Esophagus mucosa (tissue), 1 donor: ENCODE results near the gene TGM3. TPM values are rescaled to one million over a fixed set of nuclear protein-coding genes. Genes with fewer than 3 reads are reported as not detected.

Experiments
- ATAC-seq: fragments of 200-7000 bp; cut with Tn5 transposase; one replicate; pipeline ENCODE4 v1.9.1; 2020
- total RNA-seq: library from RNA; stranded (reverse); gene quantifications from one replicate; pipeline ENCODE4 v1.2.4, GENCODE V29; 2023
- donor health status: DM: yes; HTN: yes; CAD: no.

The TGM3 gene
- total RNA-seq, 1 donor from 2014 or later: 1,379 TPM

DNA sequence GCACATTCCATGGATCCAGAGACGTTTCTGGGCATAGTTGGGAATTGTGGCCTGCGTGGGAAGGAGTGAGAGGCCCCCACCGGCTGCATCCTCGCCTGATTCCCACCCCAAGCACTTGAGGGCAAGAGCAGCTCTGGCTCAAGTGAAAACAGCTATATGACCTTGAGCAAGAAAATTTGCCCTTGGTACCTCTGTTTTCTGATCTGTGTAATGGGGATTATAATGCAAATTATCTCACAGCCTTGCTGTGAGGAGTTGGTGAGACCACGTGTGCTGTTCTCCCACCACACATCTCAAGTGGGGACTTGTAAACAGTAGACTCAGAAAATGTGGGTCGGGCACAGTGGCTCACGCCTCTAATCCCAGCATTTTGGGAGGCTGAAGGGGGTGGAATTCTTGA is 85.5 kb downstream of the TGM3 start:
- ATAC-seq: no peak

DNA sequence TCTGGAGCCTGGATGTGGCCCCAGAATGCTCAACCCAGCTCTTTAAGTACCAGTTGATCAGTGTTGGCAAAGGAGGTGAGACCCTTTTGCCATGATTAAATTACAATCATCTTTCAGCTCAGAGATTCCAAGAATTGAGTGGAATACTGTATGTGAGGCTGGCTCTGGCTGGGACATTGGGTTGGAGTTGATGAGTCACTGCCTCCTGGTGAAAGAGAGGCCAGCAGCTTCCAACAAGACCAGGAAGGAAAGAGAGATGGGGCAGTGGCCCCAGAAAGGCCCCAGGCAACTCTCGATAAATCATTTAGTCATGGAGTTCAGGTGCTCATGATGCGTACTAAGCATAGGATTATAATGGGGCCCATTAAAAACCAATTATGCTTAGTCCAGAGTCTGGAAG is 87.0 kb downstream of the TGM3 start:
- ATAC-seq: peak; percentile 67

DNA sequence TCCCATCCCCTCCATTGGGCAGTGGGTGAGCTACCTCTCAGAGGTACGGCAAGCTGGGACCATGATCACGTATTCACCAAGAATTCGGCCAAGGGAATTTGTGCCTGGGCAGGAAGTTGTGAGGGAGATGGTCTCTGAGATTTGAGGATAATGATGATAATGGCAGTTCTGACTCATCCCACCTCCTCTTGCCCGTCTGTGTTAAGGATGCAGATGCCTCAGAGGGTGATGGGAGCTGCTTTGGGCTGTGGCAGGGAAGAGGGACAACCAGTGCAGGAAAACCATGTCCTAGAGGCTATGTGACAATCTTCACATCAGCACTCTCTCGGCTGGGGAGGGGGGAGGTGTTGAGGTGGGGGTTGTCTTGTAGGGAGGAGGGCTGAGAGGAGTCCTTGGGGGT is 89.2 kb downstream of the TGM3 start:
- no peak for ATAC-seq

DNA sequence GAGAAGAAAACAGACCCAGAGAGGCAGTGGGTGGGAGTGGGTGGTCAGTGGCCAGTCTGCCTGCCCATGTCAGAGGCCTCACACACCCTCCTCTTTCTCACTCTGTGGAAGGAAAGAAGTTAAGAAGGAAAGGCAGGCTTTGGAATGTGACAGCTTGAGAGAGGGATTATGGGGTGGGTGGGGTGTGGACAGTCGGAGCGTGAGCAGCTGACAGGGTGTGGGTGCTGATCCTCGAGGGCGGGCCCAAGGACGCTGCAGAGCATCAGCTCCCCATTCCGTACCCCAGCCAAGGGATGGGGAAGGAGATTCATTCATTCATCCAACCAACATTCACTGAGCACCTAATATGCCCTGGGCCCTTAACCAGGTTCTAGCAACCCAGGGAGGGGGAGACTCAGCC is 89.7 kb downstream of the TGM3 start:
- ATAC-seq: peak; percentile 39

DNA sequence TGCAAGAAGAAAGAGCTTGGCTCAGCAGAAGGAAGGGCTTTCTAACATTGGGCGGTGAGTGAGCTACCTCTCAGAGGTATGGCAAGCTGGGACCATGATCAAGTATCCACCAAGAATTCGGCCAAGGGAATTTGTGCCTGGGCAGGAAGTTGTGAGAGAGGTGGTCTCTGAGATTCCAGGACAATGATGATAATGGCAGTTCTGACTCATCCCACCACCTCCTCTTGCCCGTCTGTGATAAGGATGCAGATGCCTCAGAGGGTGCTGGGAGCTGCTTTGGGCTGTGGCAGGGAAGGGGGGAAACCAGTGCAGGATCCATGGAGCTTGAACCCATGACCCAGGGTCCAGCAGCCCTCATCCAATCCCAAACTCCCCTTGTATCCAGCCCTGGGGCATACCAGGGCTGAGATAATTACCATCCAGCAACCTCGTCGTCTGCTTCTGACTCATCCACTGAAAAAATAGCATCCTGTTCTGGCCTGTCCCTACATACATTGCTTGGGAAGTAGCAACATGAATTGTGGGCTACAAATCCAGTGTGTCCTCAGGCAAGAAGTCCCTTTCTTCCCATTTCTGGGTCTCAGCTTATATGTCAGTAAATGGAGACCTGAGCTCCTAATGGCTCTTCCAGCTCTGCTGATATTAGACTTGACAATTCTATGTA is 90.8 kb downstream of the TGM3 start:
- peak; percentile 70 for ATAC-seq

DNA sequence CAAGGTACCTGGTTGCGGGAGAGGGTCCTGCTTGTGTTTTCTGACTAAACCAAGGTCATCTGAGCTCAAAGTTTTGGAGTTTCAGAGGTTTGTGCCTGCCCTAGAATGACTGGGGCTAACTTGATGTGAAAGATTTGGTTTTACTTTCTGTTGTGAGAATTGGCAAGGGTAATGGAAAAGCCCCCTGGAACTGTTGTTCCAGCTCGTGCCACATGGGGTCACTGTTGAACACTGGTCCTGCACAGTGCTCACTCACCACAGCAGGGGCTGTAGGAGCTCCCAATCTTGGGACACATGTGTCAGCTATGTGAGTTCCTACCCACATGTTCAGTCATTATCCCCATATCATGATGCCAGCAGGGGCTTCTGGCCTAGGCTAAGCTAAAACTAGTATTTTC is 91.4 kb downstream of the TGM3 start:
- ATAC-seq: peak; percentile 35

DNA sequence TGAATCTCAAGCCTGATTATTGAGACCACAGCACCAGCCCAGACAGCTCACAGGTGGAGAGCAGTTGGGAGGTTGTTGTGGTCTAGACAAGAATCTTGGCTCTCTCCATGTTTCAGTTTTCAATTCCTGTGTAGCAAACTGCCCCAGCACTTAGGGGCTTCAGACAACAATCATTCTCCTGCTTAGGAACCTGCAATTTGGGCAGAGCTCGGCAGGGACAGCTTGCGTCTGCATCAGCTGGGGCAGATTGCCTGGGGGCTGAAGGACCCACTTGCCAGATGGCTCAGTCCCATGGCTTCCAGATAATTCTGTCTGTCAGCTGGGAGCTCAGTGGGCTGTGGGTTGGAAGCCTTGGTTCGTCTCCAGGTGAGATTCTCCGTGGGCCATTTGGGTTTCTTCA is 91.8 kb downstream of the TGM3 start:
- ATAC-seq: no peak

Other genes with a start within 250 kb of the TGM3 start
- gene STK35, start 194.2 kb upstream of the TGM3 start, total RNA-seq: 19.1 TPM
- not detected for gene TGM6, start 84.9 kb downstream of the TGM3 start, total RNA-seq
- 177 TPM for gene SNRPB, start 174.8 kb downstream of the TGM3 start, total RNA-seq
- gene ZNF343, start 212.9 kb downstream of the TGM3 start, total RNA-seq: 7.6 TPM
- gene TMC2, start 240.6 kb downstream of the TGM3 start, total RNA-seq: not detected